ENCODE measurements around the gene SYCP2L. TPM values are rescaled to one million over a fixed set of nuclear protein-coding genes. Genes with fewer than 3 reads are reported as not detected.

Gene SYCP2L
- total RNA-seq, 2 donors from 2014 or later: 0.63 to 1.4 TPM

GRCh38 chr6:10963113-10963512, 76.3 kb downstream of the SYCP2L start:
- TF ChIP-seq CTCF (IDR thresholded peaks at IDR 0.05): no peak
- H3K27ac ChIP-seq: no peak overlapping the region
- ATAC-seq (ENCODE audit: insufficient number of reproducible peaks, low FRiP score, low read depth): no peak
- DNase-seq (ENCODE audit: low spot score): no peak
- H3K9me3 ChIP-seq: peaks cover 6% of the 10 kb centered on the region
- H3K4me3 ChIP-seq: no peak overlapping the region
- H3K4me1 ChIP-seq (ENCODE audit: control insufficient read depth in 1 of 2, low read depth in 2 of 2): no peaks in the 10 kb centered on the region
- H3K27me3 ChIP-seq (replicated peaks; ENCODE audit: insufficient read depth): no peaks in the 10 kb centered on the region
- no peaks in the 10 kb centered on the region for H3K36me3 ChIP-seq

- Histone ChIP-seq H3K4me1 (ENCODE audit: control insufficient read depth in 1 of 2, low read depth in 2 of 2) (no peaks in the 10 kb centered on the region), H3K27ac (no peak overlapping the region), H3K36me3 (no peaks in the 10 kb centered on the region), H3K9me3 (peaks cover 6% of the 10 kb centered on the region), H3K4me3 (no peak overlapping the region), H3K27me3 (replicated peaks; ENCODE audit: insufficient read depth) (no peaks in the 10 kb centered on the region)
- TF ChIP-seq CTCF (IDR thresholded peaks at IDR 0.05): no peak
- DNase-seq (ENCODE audit: low spot score): no peak
- no peak for ATAC-seq (ENCODE audit: insufficient number of reproducible peaks, low FRiP score, low read depth)
Observed at GRCh38 chr6:10964684-10965083, 77.8 kb downstream of the SYCP2L start.

- Histone ChIP-seq H3K4me1 (ENCODE audit: control insufficient read depth in 1 of 2, low read depth in 2 of 2) (no peaks in the 10 kb centered on the region), H3K36me3 (no peaks in the 10 kb centered on the region), H3K27ac (no peak overlapping the region), H3K9me3 (peaks cover 6% of the 10 kb centered on the region), H3K4me3 (no peak overlapping the region), H3K27me3 (replicated peaks; ENCODE audit: insufficient read depth) (no peaks in the 10 kb centered on the region)
- no peak for TF ChIP-seq CTCF (IDR thresholded peaks at IDR 0.05)
- ATAC-seq (ENCODE audit: insufficient number of reproducible peaks, low FRiP score, low read depth) (no peak), DNase-seq (ENCODE audit: low spot score) (no peak)
Observed at GRCh38 chr6:10968776-10969175, 81.9 kb downstream of the SYCP2L start.

- Histone ChIP-seq H3K4me1 (ENCODE audit: control insufficient read depth in 1 of 2, low read depth in 2 of 2) (no peaks in the 10 kb centered on the region), H3K36me3 (no peaks in the 10 kb centered on the region), H3K9me3 (peaks cover 3% of the 10 kb centered on the region), H3K27me3 (replicated peaks; ENCODE audit: insufficient read depth) (no peaks in the 10 kb centered on the region), H3K27ac (no peak overlapping the region), H3K4me3 (no peak overlapping the region)
- DNase-seq (ENCODE audit: low spot score) (no peak), ATAC-seq (ENCODE audit: insufficient number of reproducible peaks, low FRiP score, low read depth) (no peak)
- no peak for TF ChIP-seq CTCF (IDR thresholded peaks at IDR 0.05)
Observed at GRCh38 chr6:10970731-10971130, 83.9 kb downstream of the SYCP2L start.

GRCh38 chr6:10972196-10972595, 85.3 kb downstream of the SYCP2L start:
- DNase-seq (ENCODE audit: low spot score): no peak
- H3K27me3 ChIP-seq (replicated peaks; ENCODE audit: insufficient read depth): no peaks in the 10 kb centered on the region

More at GRCh38 chr6:10972196-10972595, 85.3 kb downstream of the SYCP2L start:
- Histone ChIP-seq H3K27ac (no peak overlapping the region), H3K4me1 (ENCODE audit: control insufficient read depth in 1 of 2, low read depth in 2 of 2) (no peaks in the 10 kb centered on the region), H3K4me3 (no peak overlapping the region), H3K36me3 (no peaks in the 10 kb centered on the region), H3K9me3 (no peaks in the 10 kb centered on the region)
- ATAC-seq (ENCODE audit: insufficient number of reproducible peaks, low FRiP score, low read depth): no peak
- TF ChIP-seq CTCF (IDR thresholded peaks at IDR 0.05): no peak
